NCI-H524 (cell line): ENCODE measurements around the gene APC.

ENCODE experiments used
- DNase-seq, 2 experiments: peaks; one replicate each; lab custom pipeline; 2025; lab: John Stamatoyannopoulos, UW

Gene APC

GRCh38 chr5:112784726-112785125 is 47.0 kb downstream of the APC start:
- DNase-seq = no peak

GRCh38 chr5:112787261-112787660 is 49.6 kb downstream of the APC start:
- DNase-seq = no peak

GRCh38 chr5:112787896-112788295 is 50.2 kb downstream of the APC start:
- DNase-seq = no peak

GRCh38 chr5:112793201-112793600 is 55.5 kb downstream of the APC start:
- no peak for DNase-seq

- no peak for DNase-seq
Measured at GRCh38 chr5:112794410-112794809, 56.7 kb downstream of the APC start.

GRCh38 chr5:112795342-112795741 is 57.7 kb downstream of the APC start:
- DNase-seq = no peak

GRCh38 chr5:112795944-112796678 is 58.4 kb downstream of the APC start:
- no peak for DNase-seq

- no peak for DNase-seq
Measured at GRCh38 chr5:112799661-112800060, 62.0 kb downstream of the APC start.

- peak; percentile 53 to 73 for DNase-seq
Measured at GRCh38 chr5:112800891-112801290, 63.2 kb downstream of the APC start.

GRCh38 chr5:112811023-112811422 is 73.3 kb downstream of the APC start:
- DNase-seq = no peak

GRCh38 chr5:112812549-112812948 is 74.9 kb downstream of the APC start:
- no peak for DNase-seq

- no peak for DNase-seq
Measured at GRCh38 chr5:112820246-112820645, 82.6 kb downstream of the APC start.

- no peak for DNase-seq
Measured at GRCh38 chr5:112822456-112822855, 84.8 kb downstream of the APC start.

- no peak for DNase-seq
Measured at GRCh38 chr5:112823181-112823580, 85.5 kb downstream of the APC start.

GRCh38 chr5:112823656-112824055 is 86.0 kb downstream of the APC start:
- DNase-seq = no peak

- DNase-seq = no peak
Measured at GRCh38 chr5:112824197-112824596, 86.5 kb downstream of the APC start.

- DNase-seq = no peak
Measured at GRCh38 chr5:112830378-112830777, 92.7 kb downstream of the APC start.

- no peak for DNase-seq
Measured at GRCh38 chr5:112833971-112834370, 96.3 kb downstream of the APC start.

GRCh38 chr5:112844489-112844888 is 106.8 kb downstream of the APC start:
- DNase-seq = no peak

GRCh38 chr5:112846556-112846955 is 108.9 kb downstream of the APC start:
- no peak for DNase-seq

- DNase-seq = no peak
Measured at GRCh38 chr5:112847306-112847705, 109.6 kb downstream of the APC start.

- DNase-seq = peak; percentile 62 to 64
Measured at GRCh38 chr5:112848116-112848811, 110.6 kb downstream of the APC start.

- DNase-seq = no peak
Measured at GRCh38 chr5:112849912-112850311, 112.2 kb downstream of the APC start.

- DNase-seq = no peak
Measured at GRCh38 chr5:112854651-112855050, 117.0 kb downstream of the APC start.
